ENCODE results near the gene ZNF653. TPM values are rescaled to one million over a fixed set of nuclear protein-coding genes. Genes with fewer than 3 reads are reported as not detected.
A peak's percentile ranks its signal among the peaks of the same experiment; 100 is the strongest.

Gene ZNF653
- total and polyA plus RNA-seq, 9 of the 15 experiments (the other 6 are each of a cell fraction or from before 2014, with no cell fraction given), result 1.6 to 8.0 (median 4.2) TPM; not detected in 2

GRCh38 chr19:11435057-11435832 lies 70.4 kb downstream of the ZNF653 start, which contains the start of the genes ODAD3 and PRKCSH (continued):
- TF ChIP-seq JUN (IDR thresholded peaks at IDR 0.05; ENCODE audit: borderline replicate concordance, low read depth, low read length), result no peak
- TF ChIP-seq JUN (CRISPR knock-in tag; IDR thresholded peaks at IDR 0.05; ENCODE audit: borderline replicate concordance), result no peak
- no peak for TF ChIP-seq SAFB (IDR thresholded peaks at IDR 0.05; ENCODE audit: borderline replicate concordance, low read depth, low read length)
- TF ChIP-seq ZNF695 (CRISPR knock-in tag; IDR thresholded peaks at IDR 0.05), result no peak
- no peak for TF ChIP-seq EZH2 (IDR thresholded peaks at IDR 0.05; ENCODE audit: borderline replicate concordance, low read depth, low read length)
- TF ChIP-seq ZNF655 (CRISPR knock-in tag; IDR thresholded peaks at IDR 0.05), result no peak
- TF ChIP-seq OTX1 (CRISPR knock-in tag; IDR thresholded peaks at IDR 0.05), result peak; percentile 17; the same call in 1 of the 2 replicates
- TF ChIP-seq SNIP1 (IDR thresholded peaks at IDR 0.05; ENCODE audit: low read depth), result no peak
- TF ChIP-seq WHSC1 (IDR thresholded peaks at IDR 0.05; ENCODE audit: low read length), result no peak
- peak; percentile 94 to 98 for TF ChIP-seq CSDE1 (IDR thresholded peaks at IDR 0.05)
- no peak for TF ChIP-seq AFF4 (CRISPR knock-in tag; IDR thresholded peaks at IDR 0.05)
- no peak for TF ChIP-seq ZFP1 (CRISPR knock-in tag; IDR thresholded peaks at IDR 0.05)
- peak; percentile 86 for TF ChIP-seq REST (IDR thresholded peaks at IDR 0.05; ENCODE audit: borderline replicate concordance)
- no peak for TF ChIP-seq REST (CRISPR knock-in tag; IDR thresholded peaks at IDR 0.05; ENCODE audit: low read depth)
- TF ChIP-seq MTA3 (IDR thresholded peaks at IDR 0.05; ENCODE audit: borderline replicate concordance), result peak; percentile 66; the same call in 1 of the 2 replicates
- no peak for TF ChIP-seq MAFK (IDR thresholded peaks at IDR 0.05; ENCODE audit: low read length)

All from K562 (cell line).